A673 (cell line): ENCODE measurements around the gene DAB1. TPM values are rescaled to one million over a fixed set of nuclear protein-coding genes. Genes with fewer than 3 reads are reported as not detected.

ENCODE experiments used
- BruUV-seq: library from RNA; stranded (reverse); fragments of 400-500 nt; replicated peaks from 2 replicates; lab custom pipeline; 2021; lab: Mats Ljungman, UMichigan
- CTCF ChIA-PET: fragments of 300-600 bp; sonication (Branson Sonifier 250); formaldehyde crosslinking; loops from one replicate; lab custom pipeline; 2022; ENCODE audit warnings: antibody characterized with exemption; lab: Charles Lee
- POLR2A ChIA-PET: fragments of 300-600 bp; sonication (Branson Sonifier 250); formaldehyde crosslinking; loops from one replicate; lab custom pipeline; 2022; ENCODE audit warnings: antibody characterized with exemption; ENCODE audit not compliant: low non-redundant PET; lab: Charles Lee
- DNase-seq: peaks from one replicate; pipeline ENCODE4 v3.0.0-alpha.2; 2015; ENCODE audit warnings: low spot score
- H3K27ac ChIP-seq: fragments of 200-600 bp; sonication (generic); 2 replicates; pipeline ENCODE4 v1.5.1; 2016; ENCODE audit warnings: mixed run types, low read depth, mild to moderate bottlenecking, mixed read lengths, antibody characterized with exemption, low read length; ENCODE audit not compliant: poor library complexity, severe bottlenecking
- H3K27me3 ChIP-seq: fragments of 200-600 bp; sonication (generic); replicated peaks from 2 replicates; pipeline ENCODE4 v1.6.1; 2017; ENCODE audit warnings: mixed run types, low read depth, mild to moderate bottlenecking, mixed read lengths, antibody characterized with exemption, low read length; ENCODE audit not compliant: insufficient read depth, poor library complexity
- H3K36me3 ChIP-seq: fragments of 200-600 bp; sonication (generic); 2 replicates; pipeline ENCODE4 v1.6.1; 2016; ENCODE audit warnings: mixed run types, mild to moderate bottlenecking, mixed read lengths, antibody characterized with exemption, low read length; ENCODE audit not compliant: insufficient read depth, poor library complexity, severe bottlenecking
- H3K4me1 ChIP-seq: fragments of 200-600 bp; sonication (generic); 2 replicates; pipeline ENCODE4 v1.6.1; 2017; ENCODE audit warnings: mixed run types, mild to moderate bottlenecking, mixed read lengths, antibody characterized with exemption, low read length; ENCODE audit not compliant: insufficient read depth, poor library complexity, severe bottlenecking
- H3K4me3 ChIP-seq: fragments of 200-600 bp; sonication (generic); 2 replicates; pipeline ENCODE4 v1.5.1; 2016; ENCODE audit warnings: low read depth, mixed run types, mild to moderate bottlenecking, mixed read lengths, low read length; ENCODE audit not compliant: poor library complexity, severe bottlenecking
- H3K9me3 ChIP-seq: fragments of 200-600 bp; sonication (generic); 2 replicates; pipeline ENCODE4 v1.6.1; 2016; ENCODE audit warnings: mixed run types, low read depth, mild to moderate bottlenecking, mixed read lengths, antibody characterized with exemption, low read length; ENCODE audit not compliant: poor library complexity, severe bottlenecking
- CTCF ChIP-seq: fragments of 300-800, 200-600 bp; sonication (generic); conservative IDR thresholded peaks from 2 replicates; pipeline ENCODE4 v1.5.1; 2017; ENCODE audit warnings: low read depth, mild to moderate bottlenecking, antibody characterized with exemption, low read length, moderate library complexity, mixed read lengths
- EZH2 ChIP-seq: fragments of 200-600 bp; sonication (generic); IDR thresholded peaks from 2 replicates; pipeline ENCODE4 v1.6.1; 2017; ENCODE audit warnings: borderline replicate concordance, low read depth, mild to moderate bottlenecking, mixed read lengths, antibody characterized with exemption, low read length; ENCODE audit not compliant: poor library complexity, severe bottlenecking
- intact Hi-C: fragments of 100-400 bp; cut with micrococcal nuclease; formaldehyde crosslinking; loops from one replicate; pipeline ENCODE4 v1.10.0; 2022; ENCODE audit not compliant: unreplicated experiment
- total RNA-seq: library from RNA; stranded (reverse); gene quantifications from 2 replicates; pipeline ENCODE4 v1.2.3, GENCODE V29; 2021

The DAB1 gene
- total RNA-seq, 1 experiment from 2014 or later = 112 TPM

- no peaks in the 10 kb centered on the region for H3K4me1 ChIP-seq
- H3K9me3 ChIP-seq = no peaks in the 10 kb centered on the region
- no TSS peak for BruUV-seq
- peak; percentile 69 for DNase-seq
- H3K27ac ChIP-seq = no peak overlapping the region
- intact Hi-C loops = no loop called here
- H3K36me3 ChIP-seq = no peaks in the 10 kb centered on the region
- H3K27me3 ChIP-seq = no peaks in the 10 kb centered on the region
- H3K4me3 ChIP-seq = no peak overlapping the region
- TF ChIP-seq CTCF = no peak
- TF ChIP-seq EZH2 = no peak
- POLR2A ChIA-PET = interaction anchor here (0.6 kb wide), 1 partner anchor 17 kb away, joined by 3 read pairs; no protein-coding TSS in a partner anchor
- CTCF ChIA-PET = no interaction called here
These were observed 231.6 kb downstream of the DAB1 start for GRCh38 chr1:57192222-57192621.

- no peak for DNase-seq
- intact Hi-C loops = no loop called here
- Histone ChIP-seq H3K27ac (no peak overlapping the region), H3K36me3 (no peaks in the 10 kb centered on the region), H3K4me3 (no peak overlapping the region), H3K9me3 (no peaks in the 10 kb centered on the region), H3K4me1 (no peaks in the 10 kb centered on the region), H3K27me3 (no peaks in the 10 kb centered on the region)
- no TSS peak for BruUV-seq
- TF ChIP-seq EZH2 = no peak
- no peak for TF ChIP-seq CTCF
- ChIA-PET POLR2A (no interaction called here), CTCF (no interaction called here)
These were observed 233.0 kb downstream of the DAB1 start for GRCh38 chr1:57190898-57191297.

- intact Hi-C loops = no loop called here
- CTCF ChIA-PET = no interaction called here
- no TSS peak for BruUV-seq
These were observed 235.7 kb downstream of the DAB1 start for GRCh38 chr1:57188168-57188567.

More at GRCh38 chr1:57188168-57188567, 235.7 kb downstream of the DAB1 start:
- Histone ChIP-seq H3K4me3 (no peak overlapping the region), H3K36me3 (no peaks in the 10 kb centered on the region), H3K27ac (no peak overlapping the region), H3K9me3 (no peaks in the 10 kb centered on the region), H3K4me1 (no peaks in the 10 kb centered on the region), H3K27me3 (no peaks in the 10 kb centered on the region)
- POLR2A ChIA-PET = no interaction called here
- DNase-seq = no peak
- TF ChIP-seq EZH2 (no peak), CTCF (no peak)
